Psoas muscle (tissue), 8 donors: ENCODE measurements around the gene CACNA1A. TPM values are rescaled to one million over a fixed set of nuclear protein-coding genes. Genes with fewer than 3 reads are reported as not detected.

Source experiments
- ATAC-seq, 4 donors: fragments of 200-7000 bp; cut with Tn5 transposase; one replicate each; pipeline ENCODE4 v1.9.1; 2020; ENCODE audit warnings: moderate library complexity in 3 of 4, mild to moderate bottlenecking in 2 of 4
- DNase-seq, 2 donors: peaks; one replicate each; pipeline ENCODE4 v3.0.0-alpha.2; 2020
- H3K27ac ChIP-seq: fragments of 200-600 bp; one replicate; pipeline ENCODE4 v1.8.0; 2022
- H3K27me3 ChIP-seq, 3 donors: fragments of 200-600 bp in 1 of 3; one replicate each; pipeline versions ENCODE4 v1.6.1 to v1.8.0; 2013 to 2022; ENCODE audit warnings: low read length in 2 of 3, mild to moderate bottlenecking in 2 of 3, moderate library complexity in 1 of 3; ENCODE audit not compliant: insufficient read depth in 3 of 3
- H3K36me3 ChIP-seq, 2 donors: fragments of 200-600 bp in 1 of 2; one replicate each; pipeline versions ENCODE4 v1.6.1 to v1.8.0; 2013 to 2022; ENCODE audit warnings: low read depth in 1 of 2, mild to moderate bottlenecking in 1 of 2, moderate library complexity in 1 of 2; ENCODE audit not compliant: insufficient read depth in 1 of 2
- H3K4me1 ChIP-seq: fragments of 200-600 bp; one replicate; pipeline ENCODE4 v1.8.0; 2022
- H3K4me3 ChIP-seq: fragments of 200-600 bp; one replicate; pipeline ENCODE4 v1.8.0; 2022; ENCODE audit warnings: mild to moderate bottlenecking
- H3K9me3 ChIP-seq: fragments of 200-600 bp; one replicate; pipeline ENCODE4 v1.8.0; 2022
- WGBS, 3 donors: extraction: QIAGEN DNeasy Blood & Tissue Kit; methylation state at CpG; one replicate each; pipeline versions ENCODE4 v1.1.6 to v1.1.7; 2013; 5-methylcytosine and 5-hydroxymethylcytosine counted together
- intact Hi-C, 2 donors: fragments of 100-400 bp; cut with DNase I; formaldehyde crosslinking; loops; one replicate each; pipeline versions ENCODE4 v1.11.0 to v1.14.2; 2022
- polyA plus RNA-seq, 3 donors: library from polyadenylated mRNA; stranded (reverse); fragments of 200-250 nt; gene quantifications; one replicate each; pipeline ENCODE4 v1.2.3, GENCODE V29; 2013
- total RNA-seq, 4 donors: library from RNA; stranded (reverse); fragmentation: NEBNext Ultra II Directional in 2 of 4; extraction: Animal tissue kit (Norgen Biotek cat#: 25700) in 2 of 4; gene quantifications; one replicate each; pipeline versions ENCODE4 v1.2.1 to v1.2.4, GENCODE V29; 2021 to 2023
- TF ChIP-seq, protein P1 (sequence below): fragments of 200-600 bp; IDR thresholded peaks from one replicate; pipeline ENCODE4 v1.8.0; 2022; ENCODE audit warnings: antibody characterized with exemption
- donor health status: healthy with polysubstance abuse.
- donor health status: DM: no; HTN: no; CAD: no; lungs with moderate emphysema.
- donor health status: Bipolar disorder and iron deficiency.
- donor health status: healthy.
- donor health status: DM: yes; HTN: yes; CAD: no.
- donor health status: DM: no; HTN: no; CAD: no.
- donor health status: DM: no; HTN: no; CAD: no.
- donor health status: DM: yes; HTN: yes; CAD: no.

CACNA1A gene
- total and polyA plus RNA-seq, 7 donors = 0.14 to 0.60 (median 0.36) TPM

DNA sequence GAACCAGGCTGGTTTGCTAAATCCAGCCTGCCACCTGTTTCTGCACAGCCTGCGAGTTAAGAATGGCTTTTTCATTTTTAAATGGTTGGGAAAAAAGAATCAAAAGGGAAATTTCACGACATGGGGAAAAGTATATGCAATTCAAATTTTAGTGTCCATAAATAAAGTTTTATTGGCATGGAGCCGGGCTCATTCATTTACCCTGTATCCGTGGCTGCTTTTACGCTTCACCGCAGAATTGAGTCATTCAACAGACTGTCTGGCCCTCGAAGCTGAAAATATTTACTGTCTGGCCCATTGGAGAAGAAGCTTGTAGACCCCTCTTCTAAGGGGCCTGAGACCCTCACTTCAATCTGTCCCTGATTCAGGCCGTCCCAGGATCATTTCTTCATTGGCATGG is 329.9 kb downstream of the CACNA1A start:
- ATAC-seq (no peak), DNase-seq (no peak)
- Histone ChIP-seq H3K4me1 (peaks cover 10% of the 10 kb centered on the region), H3K27ac (no peak overlapping the region), H3K4me3 (no peak overlapping the region), H3K9me3 (no peaks in the 10 kb centered on the region), H3K36me3 (no peaks in the 10 kb centered on the region), H3K27me3 (no peaks in the 10 kb centered on the region)
- TF ChIP-seq, protein P1, sequence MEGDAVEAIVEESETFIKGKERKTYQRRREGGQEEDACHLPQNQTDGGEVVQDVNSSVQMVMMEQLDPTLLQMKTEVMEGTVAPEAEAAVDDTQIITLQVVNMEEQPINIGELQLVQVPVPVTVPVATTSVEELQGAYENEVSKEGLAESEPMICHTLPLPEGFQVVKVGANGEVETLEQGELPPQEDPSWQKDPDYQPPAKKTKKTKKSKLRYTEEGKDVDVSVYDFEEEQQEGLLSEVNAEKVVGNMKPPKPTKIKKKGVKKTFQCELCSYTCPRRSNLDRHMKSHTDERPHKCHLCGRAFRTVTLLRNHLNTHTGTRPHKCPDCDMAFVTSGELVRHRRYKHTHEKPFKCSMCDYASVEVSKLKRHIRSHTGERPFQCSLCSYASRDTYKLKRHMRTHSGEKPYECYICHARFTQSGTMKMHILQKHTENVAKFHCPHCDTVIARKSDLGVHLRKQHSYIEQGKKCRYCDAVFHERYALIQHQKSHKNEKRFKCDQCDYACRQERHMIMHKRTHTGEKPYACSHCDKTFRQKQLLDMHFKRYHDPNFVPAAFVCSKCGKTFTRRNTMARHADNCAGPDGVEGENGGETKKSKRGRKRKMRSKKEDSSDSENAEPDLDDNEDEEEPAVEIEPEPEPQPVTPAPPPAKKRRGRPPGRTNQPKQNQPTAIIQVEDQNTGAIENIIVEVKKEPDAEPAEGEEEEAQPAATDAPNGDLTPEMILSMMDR = no peak
- WGBS, 3 donors = 36 to 57% (median 39%) methylated on average over 8 of the region's 8 CpGs
- intact Hi-C loops = no loop called here

DNA sequence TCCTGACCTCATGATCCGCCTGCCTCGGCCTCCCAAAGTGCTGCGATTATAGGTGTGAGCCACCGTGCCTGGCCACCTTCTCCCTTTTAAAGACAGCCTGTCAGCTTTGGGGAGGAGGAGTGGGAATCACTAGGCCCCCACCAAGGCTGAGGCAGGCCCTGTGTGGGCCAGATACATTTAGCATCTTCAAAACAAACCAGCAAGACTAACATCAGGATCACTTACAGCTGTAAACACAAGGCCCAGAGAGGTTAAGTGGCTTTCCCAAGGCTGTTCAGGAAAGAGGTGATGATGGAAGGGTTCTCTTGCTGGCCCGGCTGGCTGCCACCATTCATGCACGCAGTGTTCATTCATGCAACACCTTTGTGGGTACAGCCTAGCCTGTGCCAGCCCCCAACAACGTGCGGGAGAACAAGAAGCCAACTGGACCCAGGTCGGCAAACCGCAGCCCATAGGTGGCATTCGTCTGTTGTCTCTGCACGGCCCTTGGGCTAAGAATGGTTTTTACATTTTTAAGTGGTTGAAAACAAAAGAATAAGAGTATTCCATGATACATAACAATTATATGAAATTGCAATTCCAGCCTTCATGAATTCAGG is 333.0 kb downstream of the CACNA1A start:
- no peaks in the 10 kb centered on the region for H3K27me3 ChIP-seq
- peaks cover 10% of the 10 kb centered on the region for H3K4me1 ChIP-seq
- TF ChIP-seq, protein P1 = no peak
- no peaks in the 10 kb centered on the region for H3K9me3 ChIP-seq
- DNase-seq (no peak), ATAC-seq (no peak)
- H3K36me3 ChIP-seq = no peaks in the 10 kb centered on the region
- H3K27ac ChIP-seq = peak overlapping the region; percentile 46
- 66 to 74% (median 66%) methylated on average over 12 of the region's 12 CpGs for WGBS, 3 donors
- intact Hi-C loops = no loop called here
- H3K4me3 ChIP-seq = no peak overlapping the region

DNA sequence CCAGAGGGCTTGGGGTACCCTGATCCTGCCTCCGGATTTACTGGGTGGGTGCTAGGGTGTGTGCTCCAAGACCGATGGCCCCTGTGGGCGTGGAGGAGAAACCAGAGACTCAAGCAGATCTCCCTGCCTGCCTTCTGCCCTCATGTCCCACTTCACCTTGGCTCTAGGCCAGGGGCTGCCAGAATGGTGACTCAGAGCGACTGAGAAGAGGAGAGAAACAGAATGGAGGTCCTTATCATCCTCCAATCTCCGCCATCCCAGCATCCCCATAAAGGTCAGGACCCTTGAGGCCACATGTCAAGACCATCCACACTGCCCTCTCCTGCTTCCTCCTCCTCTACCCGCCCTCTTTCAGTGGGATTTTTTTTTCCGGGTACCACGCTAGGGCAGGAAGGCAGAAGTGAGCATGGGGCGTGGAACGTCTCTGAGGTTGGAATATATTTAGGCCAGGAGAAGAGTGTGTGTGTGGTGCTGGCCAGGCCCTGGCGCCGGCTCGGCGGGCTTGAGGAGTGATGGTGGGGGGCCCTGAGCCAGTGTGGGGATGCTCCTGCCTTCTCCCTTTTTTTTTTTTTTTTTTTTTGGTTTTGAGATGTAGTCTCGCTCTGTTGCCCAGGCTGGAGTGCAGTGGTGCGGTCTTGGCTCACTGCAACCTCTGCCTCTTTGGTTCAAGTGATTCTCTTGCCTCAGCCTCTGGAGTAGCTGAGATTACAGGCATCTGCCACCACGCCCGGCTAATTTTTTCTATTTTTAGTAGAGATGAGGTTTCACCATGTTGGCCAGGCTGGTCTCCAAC is 333.7 kb downstream of the CACNA1A start:
- intact Hi-C loops = no loop called here
- 27 to 36% (median 31%) methylated on average over 17 to 18 of the region's 18 CpGs for WGBS, 3 donors
- Histone ChIP-seq H3K36me3 (no peaks in the 10 kb centered on the region), H3K4me3 (peak overlapping the region; percentile 15), H3K4me1 (peaks cover 10% of the 10 kb centered on the region), H3K27ac (peak overlapping the region; percentile 46), H3K9me3 (no peaks in the 10 kb centered on the region), H3K27me3 (no peaks in the 10 kb centered on the region)
- TF ChIP-seq, protein P1 = no peak
- ATAC-seq (peak; percentile 48 to 72 (median 67)), DNase-seq (peak; percentile 82)

DNA sequence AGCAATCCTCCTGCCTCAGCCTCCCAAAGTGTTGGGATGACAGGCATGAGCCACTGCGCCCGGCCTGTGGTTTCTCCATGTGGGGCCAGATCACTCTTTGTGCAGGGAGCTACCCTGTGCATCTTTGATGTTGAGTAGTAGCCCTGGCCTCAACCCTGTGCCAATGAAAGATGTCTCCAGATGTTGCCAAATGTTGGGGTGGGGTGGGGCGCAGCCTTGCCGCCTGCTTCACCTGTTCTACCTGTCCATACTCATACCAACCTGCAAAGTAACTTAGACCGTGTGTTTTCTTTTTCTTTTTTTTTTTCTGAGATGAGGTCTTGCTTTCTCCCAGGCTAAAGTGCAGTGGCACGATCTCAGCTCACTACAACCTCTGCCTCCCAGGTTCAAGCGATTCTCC is 335.1 kb downstream of the CACNA1A start:
- Histone ChIP-seq H3K36me3 (no peaks in the 10 kb centered on the region), H3K9me3 (no peaks in the 10 kb centered on the region), H3K4me1 (peaks cover 17% of the 10 kb centered on the region), H3K27ac (no peak overlapping the region), H3K27me3 (no peaks in the 10 kb centered on the region), H3K4me3 (no peak overlapping the region)
- intact Hi-C loops = no loop called here
- 93 to 95% (median 94%) methylated on average over 7 of the region's 7 CpGs for WGBS, 3 donors
- TF ChIP-seq, protein P1 = no peak
- ATAC-seq (no peak), DNase-seq (no peak)
